ENCODE data around the gene VAV3.
A peak's percentile ranks its signal among the peaks of the same experiment; 100 is the strongest.
"Not testable (repeated sequence)": the region's sequence is repeated elsewhere in the genome, so short reads cannot be mapped to it uniquely, and the experiment has no call there.

The VAV3 gene, protein sequence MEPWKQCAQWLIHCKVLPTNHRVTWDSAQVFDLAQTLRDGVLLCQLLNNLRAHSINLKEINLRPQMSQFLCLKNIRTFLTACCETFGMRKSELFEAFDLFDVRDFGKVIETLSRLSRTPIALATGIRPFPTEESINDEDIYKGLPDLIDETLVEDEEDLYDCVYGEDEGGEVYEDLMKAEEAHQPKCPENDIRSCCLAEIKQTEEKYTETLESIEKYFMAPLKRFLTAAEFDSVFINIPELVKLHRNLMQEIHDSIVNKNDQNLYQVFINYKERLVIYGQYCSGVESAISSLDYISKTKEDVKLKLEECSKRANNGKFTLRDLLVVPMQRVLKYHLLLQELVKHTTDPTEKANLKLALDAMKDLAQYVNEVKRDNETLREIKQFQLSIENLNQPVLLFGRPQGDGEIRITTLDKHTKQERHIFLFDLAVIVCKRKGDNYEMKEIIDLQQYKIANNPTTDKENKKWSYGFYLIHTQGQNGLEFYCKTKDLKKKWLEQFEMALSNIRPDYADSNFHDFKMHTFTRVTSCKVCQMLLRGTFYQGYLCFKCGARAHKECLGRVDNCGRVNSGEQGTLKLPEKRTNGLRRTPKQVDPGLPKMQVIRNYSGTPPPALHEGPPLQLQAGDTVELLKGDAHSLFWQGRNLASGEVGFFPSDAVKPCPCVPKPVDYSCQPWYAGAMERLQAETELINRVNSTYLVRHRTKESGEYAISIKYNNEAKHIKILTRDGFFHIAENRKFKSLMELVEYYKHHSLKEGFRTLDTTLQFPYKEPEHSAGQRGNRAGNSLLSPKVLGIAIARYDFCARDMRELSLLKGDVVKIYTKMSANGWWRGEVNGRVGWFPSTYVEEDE

DNA sequence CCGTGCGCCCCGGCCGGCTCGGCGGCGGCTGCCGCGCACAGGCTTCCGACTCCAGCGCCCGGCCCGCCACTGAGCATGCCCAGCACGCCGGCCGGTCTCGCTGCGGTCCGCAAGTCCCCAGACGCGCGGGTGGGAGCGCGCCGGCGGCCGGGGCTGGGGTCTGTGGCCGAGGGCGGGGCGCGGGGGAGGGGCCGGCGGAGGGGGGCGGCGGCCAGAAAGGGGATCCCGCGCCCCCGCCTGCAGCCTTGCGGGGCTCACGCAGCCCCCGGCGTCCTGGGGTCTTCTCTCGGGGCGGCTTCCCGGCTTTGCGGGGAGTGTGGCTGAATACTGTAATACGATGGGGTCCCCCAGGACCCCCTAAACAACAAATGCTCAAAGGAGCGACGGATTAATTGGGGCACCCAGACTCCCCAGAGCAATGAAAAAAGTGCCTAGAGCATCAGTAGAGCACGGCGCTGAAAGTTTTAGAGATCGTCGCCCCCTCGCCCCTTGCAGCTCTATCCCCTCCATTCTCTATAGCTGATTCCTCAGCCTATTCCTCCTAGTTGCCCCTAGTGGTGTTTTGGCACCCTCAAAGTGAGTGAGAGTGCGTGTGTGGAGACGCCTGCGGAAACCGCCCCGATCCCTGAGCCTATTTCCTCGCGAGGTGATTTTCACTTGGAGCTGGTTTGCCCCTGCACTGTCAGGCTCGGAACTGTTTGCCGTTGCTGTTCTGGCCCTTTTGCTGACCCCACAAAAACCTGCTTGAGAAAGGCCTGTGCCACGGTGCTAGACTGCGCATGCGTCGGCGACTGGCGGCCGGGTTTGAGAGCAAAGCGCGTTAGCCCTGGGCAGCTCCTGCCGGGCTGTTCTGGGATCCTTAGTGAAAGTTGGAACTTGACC lies at the start of gene VAV3:
Gene VAV3 (minus strand): TSS at position 71 of the 882 bp plus-strand sequence. CDS start 311 bp downstream, outside the sequence.
- DNase-seq = peak; percentile 48 to 51

DNA sequence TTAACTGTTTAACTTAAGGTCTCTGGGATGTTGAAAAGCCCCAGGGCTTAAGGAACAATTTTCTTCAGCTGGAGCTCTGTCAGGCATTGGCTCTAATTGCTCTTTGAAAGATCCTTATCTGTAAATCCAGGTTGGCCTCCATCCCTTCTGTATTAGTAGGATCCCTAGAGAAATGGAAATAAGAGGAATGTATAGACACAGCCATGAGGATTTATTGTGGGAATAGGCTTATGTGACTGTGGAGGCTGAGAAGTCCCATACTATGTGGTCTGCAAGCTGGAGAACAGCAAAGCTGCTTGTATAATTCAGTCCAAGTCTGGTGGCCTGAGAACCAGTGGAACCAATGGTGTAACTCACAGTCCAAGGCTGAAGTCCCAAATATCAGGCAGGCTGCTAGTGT lies 47.6 kb upstream of the VAV3 start:
- DNase-seq = no peak

DNA sequence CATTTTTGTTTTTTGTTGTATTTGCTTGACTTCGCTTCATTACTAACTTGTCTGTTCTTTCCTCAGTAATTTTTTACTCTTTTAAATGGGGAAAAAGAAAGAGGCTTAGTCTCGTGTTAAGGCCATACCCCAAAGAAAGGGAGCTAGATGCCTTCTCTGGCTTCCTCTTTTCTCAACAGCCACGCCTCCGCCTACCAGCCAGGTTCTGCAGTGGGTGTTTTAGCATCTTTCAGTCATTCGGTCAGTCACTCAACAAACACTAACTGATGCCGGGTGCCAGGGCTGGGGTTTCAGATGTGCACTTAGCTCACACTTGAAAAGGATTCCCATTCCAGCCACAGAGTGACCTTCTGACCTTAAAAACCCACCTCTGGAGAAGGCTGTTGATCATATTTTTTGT lies 46.3 kb upstream of the VAV3 start:
- no peak for DNase-seq

DNA sequence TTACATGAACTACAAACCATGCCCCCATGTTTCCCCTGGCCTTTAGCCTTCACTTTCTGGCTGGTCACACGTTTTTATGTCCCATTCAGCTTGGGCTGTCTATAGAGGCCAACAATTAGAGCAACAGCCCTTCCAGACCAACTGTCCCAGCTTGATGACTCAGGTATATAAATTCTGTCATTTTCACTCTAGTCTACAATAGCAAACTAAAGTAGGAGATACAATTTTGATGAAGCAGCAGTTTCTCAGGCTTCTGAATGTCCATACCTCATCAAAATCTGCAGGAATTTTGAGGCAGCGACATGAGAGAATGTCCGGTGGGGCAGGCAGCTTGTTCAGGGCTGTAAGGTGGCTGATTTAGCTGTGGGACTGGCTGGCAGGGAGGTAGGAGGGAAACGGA lies 45.6 kb upstream of the VAV3 start:
- no peak for DNase-seq

DNA sequence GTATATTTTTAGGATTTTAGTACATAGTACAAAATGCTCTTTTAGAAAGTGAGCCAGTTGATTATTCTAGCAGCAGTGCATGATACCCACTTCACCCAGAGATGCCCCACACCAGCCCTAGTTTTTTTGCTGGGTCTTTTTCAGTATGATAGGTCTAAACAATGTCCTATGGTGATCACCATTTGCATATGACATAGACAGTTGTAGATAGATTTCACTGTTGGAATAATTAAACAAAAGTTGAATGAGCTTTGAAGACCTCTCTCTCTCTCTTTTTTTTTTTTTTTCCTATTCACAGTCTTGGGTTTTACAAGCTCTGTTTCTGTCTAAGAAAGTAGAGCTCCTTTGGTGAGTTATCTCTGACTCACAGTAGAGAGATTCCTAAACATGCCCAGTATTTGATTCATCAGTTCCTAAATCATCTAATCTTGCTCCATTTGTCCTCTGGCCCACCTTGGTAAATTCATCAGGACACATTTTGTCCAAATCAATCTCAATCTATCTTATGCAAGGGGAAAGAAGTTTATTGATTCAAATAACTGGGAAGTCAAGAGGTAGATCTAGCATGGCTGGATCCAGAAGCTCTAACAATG lies 44.7 kb upstream of the VAV3 start:
- DNase-seq = no peak

DNA sequence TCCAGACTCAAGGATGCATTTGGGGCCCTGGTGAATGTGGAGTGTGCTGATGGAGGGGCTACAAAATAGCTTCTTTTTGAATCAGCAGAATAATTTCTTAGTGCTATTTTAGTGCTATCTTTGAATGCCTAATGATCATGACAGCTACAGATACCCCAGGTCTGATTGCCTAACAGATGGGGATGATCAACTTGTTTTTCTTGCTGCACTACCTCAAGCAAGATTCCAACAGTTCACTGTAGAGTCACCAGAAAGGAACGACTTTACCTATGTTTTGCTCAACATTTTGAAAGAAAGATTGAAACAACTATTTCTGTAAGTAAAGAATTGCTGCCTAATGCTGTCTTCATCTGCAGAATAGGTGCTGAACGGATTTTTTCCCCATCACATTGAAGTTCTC lies 42.6 kb upstream of the VAV3 start:
- DNase-seq = no peak

DNA sequence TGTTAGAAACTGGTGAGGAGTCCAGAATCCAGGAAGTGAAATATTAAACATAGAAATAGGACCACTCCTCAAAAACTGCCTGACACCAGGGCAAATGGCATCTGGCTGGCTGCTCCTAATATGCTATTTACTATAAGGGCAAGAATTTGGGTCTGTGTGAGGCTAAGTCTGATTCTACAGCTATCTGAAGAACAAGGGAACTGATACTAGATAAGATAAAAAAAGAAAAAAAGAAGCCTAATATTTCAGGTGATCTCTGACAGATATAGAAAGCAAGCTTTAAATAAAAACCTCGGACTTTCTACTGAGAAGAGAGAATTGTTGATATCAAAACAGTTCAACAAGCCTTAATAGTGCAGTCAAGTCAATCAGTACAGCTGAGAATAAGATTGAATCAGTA lies 42.1 kb upstream of the VAV3 start:
- no peak for DNase-seq

DNA sequence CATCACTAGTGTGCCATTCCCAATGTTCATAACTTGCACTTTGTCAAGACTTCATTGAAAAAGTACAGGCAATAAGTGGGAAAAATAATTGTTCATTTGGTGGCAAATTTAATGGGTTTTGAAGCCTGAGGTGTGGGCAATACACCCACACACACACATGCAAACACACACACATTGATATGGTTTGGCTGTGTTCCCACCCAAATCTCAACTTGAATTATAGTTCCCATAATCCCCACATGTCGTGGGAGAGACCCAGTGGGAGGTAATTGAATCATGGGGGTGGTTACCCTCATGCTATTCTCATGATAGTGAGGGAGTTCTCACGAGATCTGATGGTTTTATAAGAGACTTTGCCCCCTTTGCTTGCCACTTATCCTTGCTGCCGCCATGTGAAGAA lies 39.9 kb upstream of the VAV3 start:
- not testable (repeated sequence) for DNase-seq

DNA sequence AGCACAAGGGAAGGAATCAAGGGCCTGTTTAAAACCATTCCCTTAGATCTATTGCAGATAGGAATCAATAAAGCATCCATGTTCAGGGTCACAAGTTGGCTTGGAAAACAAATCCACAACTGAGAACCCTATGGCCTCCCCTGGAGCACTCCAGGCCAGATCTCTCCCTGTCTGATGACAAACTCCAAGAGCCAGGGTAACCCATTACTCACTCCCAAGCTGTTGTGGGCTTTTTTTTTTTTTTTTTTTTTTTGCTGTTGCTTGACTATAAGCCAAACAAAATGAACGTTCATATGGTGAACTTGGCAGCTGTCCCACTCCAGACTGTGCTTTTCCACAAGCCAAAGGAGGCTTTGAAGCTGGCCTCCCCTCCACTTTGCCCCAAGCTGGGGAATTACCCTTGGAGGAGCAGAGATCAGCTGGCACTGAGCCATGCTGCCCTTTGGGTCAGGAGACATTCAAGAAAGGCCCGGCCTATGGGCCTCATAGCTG lies 35.7 kb upstream of the VAV3 start:
- no peak for DNase-seq

DNA sequence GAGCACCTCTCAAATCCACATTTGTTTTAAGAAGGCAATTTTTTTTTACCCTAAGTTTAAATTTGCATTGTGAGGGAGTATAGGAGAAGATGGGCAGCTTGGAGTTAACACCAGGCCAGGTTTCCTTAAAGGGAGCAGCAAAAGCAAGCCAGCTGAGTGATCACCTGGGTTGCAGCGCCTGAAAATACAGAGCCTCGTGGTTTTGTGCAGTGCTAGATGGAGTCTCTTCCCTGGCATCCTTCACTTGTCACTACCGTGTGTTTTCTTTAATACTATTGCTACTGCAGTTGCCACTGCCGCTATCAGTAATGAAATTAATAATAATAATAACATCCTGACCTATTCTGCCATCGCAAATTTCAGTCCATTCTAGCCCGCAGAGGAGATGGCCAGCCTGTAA lies 35.2 kb upstream of the VAV3 start:
- no peak for DNase-seq

DNA sequence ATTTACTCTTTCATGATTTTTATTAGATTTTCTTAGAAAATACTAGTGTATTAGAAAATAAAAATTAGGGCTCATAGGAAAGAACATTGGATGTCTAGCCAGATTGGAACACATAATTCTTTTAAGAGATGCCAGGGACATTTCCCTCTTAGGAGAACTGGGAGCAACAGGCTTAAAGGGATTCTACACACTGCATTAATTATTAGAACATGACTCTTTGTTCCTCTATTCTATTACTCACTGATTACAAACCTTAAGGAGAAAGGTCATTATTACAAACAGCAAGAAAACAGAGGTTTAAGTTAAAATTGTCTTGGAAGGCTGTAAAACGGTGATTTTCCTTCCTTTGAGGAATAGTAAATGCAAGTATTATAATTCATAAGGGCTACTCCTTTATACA lies 32.9 kb upstream of the VAV3 start:
- no peak for DNase-seq

DNA sequence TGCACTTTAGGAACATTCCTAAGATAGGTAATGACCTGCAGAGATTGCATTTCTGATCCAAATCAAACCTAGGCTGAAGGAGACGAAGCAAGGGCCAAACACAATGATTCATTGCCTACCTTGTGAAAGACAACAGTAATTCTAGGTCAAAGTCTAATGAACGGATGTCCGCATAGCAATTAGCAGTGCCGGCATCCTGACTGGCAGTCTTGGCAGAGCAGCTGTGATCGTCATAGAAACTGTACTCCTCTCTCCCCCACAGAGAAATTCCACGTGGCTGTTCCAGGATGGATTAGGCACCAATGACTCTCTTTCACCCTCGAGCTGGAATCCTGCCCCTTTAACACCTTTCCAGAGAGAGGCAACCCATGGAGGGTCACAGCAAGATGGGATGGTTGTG lies 28.9 kb upstream of the VAV3 start:
- no peak for DNase-seq

DNA sequence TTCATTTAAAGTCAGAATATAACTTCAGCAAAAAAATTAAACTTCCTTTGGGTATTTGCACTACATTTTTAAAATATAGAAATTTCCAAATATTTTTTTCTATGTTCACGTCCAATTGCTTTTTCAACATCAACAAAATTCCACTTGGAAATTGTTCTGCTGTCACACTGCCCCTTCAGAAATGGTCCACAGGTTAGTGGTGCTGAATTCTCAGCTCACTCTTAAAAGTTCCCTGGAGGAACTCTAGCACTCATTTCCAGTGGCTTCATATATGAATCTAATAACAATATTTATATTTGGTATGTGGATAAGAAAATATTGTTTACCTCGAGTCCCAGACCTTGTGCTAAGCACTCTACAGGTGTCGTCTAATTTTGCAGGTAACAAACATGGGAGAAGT lies 27.4 kb upstream of the VAV3 start:
- no peak for DNase-seq

DNA sequence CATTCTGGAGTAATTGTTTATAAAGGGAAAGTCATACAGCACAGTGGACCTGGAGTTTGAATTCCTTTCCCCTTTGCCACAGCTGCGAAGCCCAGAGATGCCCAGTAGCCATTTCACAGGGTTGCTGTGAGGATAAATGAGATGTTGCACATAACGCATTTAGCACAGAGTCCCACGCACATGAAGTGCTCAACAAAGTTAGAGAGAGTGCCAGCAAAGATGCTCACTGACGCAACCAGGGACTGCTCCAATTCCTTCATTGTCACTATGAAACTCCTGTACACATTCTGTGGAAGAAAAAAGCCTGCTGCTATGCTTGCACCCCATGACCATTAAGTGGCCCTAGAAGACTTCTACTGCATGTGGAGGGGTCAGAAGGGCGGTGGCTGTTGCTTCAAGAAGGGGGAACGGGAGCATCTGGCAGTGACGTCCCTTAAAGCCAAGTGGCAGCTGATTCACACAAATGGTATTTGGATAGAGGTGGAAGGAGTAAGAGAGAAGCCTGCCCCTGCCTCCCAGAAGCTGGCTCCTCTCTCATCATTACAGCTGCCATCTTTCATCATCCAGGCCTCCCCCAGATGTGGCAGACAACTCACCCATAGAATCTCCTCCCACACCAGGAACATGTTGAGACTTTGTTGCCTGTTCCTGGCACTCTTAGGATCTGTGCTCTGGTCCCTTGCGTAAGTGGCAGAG lies 26.5 kb upstream of the VAV3 start:
- no peak for DNase-seq

DNA sequence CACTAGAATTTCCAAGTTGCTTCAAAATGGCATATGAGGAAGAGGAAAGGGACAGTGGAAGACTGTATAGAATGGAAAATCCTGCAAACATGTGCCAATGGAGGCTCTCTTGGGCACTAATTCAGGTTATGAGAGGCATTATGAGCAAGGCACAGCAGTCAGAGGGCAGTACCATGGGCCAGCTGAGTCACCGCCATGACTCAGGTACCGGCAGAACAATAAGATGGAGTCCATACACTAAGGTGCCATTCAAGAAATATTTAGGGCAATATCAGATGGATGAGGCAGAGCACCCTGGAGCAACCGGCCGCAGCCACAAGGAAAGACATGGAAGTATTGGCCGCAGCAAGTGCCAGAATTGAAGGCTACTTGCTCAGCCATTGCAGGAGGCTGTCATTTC lies 25.6 kb upstream of the VAV3 start:
- DNase-seq = no peak

DNA sequence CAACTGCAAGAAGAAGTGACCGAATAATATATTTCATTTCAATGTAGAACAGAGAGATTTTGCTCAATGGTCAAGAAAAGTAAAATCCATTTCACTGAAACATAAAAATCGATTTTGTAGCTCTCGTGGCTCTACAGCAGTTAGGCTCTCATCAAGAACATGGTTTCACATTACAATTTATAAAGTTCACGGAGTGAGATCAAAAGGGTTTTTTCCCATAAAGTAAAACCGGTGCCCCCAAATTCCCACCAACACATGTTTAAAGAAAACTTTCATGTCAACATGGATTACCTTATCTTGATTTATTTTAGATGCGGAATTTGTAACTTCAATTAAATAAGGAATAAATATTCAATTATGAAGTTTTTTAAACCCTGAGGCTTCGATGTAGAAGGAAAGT lies 16.3 kb upstream of the VAV3 start:
- no peak for DNase-seq

DNA sequence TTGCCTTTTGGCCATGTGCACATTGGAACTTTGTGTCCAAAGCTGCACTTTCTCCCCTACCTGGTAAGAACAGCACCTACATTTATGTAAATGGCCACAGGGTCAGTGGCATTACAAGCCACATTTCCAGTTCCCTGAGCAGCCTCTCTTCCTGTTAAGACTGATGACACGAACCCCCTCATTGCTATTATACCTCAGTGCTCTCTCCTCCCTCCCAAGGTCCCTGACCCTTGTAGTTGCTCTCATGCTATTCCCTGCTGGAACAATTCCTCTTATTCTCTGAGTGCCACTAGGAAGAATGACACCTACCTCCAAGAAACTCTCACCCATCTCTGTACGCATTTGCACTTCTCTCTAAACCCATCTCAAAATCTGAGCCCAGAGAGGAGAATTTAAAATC lies 14.9 kb upstream of the VAV3 start:
- no peak for DNase-seq

DNA sequence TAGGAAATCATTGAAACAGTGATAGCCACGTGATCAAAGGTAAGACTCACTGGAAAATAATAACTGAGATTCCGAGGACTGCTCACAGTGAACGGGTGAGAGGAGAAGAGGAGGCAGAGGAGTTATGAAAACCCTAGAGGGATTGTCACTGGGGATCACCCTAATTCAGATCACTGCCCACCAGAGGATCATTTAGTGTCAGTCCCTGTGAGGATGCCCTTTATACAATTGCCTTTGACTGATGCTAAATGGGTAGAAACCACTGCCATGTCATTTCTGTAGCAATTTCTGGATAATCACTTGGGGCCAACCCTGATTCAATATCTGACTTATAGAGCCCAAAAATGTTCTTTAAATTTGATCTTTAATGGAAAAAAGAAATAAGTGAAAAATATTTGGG lies 14.1 kb upstream of the VAV3 start:
- no peak for DNase-seq

DNA sequence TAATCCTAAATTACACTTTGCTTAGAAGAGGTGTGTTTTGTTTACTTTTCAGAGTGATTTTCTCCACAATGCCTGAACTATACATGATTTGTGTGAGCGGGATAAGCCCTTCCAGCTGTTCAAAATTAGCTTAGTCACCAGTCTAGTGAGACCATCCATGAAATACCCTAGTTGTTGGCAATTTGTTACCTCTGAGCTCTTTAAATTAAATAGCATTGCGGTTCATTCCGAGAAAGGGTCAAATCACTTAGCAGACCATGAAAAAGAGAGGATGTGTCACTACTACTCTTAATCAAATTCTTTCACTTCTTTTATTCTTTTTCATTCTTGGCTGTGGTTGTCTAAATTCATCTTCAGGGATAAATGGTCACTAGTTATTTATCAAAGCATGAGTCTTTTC lies 11.9 kb upstream of the VAV3 start:
- no peak for DNase-seq

DNA sequence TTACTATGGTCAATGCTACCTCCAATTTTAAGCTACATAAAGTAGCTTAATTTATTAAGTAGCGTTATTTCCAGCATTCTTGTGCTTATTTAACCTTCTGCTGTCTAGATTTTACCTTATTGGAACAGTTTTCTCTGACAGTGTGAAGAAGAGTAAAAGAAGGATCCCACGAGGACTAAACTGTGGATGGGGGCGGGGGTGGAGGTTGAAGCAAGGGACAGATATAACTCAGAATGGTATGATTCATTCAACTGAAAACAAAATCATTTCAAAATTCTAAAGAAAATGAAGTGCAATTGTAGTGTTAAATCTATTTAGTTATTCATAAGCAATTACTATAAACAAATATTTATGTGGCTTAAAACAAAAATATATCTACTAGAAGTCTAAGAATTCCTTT lies 11.5 kb upstream of the VAV3 start:
- no peak for DNase-seq

DNA sequence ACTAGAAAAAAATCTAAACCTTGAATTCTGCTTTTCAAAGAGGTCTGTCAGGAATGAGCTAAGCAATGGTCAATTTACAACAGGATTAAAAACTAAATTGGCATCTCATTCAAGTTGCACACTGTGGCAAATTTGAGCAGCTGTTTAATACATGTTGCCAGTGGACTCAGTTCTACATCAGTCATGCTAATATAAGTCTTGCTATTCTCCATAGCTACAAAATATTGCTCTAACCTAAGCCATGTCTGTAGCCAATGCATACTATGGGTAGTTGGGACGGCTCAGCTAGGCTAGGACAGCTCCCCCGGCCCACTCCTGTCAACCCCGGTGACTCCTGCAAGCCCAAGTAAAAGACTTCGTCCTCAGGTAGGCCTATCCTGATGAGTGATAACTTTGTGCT lies 10.9 kb upstream of the VAV3 start:
- no peak for DNase-seq

DNA sequence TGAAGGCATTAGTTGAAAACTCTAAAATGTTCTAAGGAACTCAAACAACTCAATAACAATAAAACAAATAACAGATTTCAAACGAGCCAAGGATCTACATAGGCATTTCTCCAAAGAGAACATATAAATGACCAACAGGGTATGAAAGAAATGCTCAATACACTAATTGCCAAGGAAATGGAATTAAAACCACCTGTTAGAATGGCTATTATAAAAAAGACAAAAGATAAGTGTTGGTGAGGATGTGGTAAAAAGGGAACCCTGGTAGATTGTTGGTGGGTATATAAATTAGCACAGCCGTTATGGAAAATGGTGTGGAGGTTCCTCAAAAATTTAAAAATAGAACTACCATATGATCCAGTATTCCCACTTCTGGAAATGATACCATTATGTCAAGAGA lies 9.1 kb upstream of the VAV3 start:
- DNase-seq = no peak

All from NCI-H1930 (cell line).